SU-DHL-6 (cell line): ENCODE measurements around the gene UNC5B.

Experiments
- CTCF ChIP-seq: fragments of 200-600 bp; sonication (generic); IDR thresholded peaks from one replicate; pipeline ENCODE4 v1.5.1; 2017; ENCODE audit warnings: antibody characterized with exemption, mild to moderate bottlenecking, low read length, moderate library complexity; ENCODE audit not compliant: insufficient read depth, poor library complexity, severe bottlenecking
- EZH2phosphoT487 ChIP-seq: fragments of 200-600 bp; sonication (generic), shearing (Covaris generic); conservative IDR thresholded peaks from 2 replicates; pipeline ENCODE4 v1.6.1; 2018; ENCODE audit warnings: mild to moderate bottlenecking, antibody characterized with exemption, low read length, moderate library complexity, mixed read lengths

GRCh38 chr10:71218046-71218650 lies 5.8 kb downstream of the UNC5B start:
- no peak for TF ChIP-seq CTCF
- TF ChIP-seq EZH2phosphoT487: no peak
